BE2C (cell line): ENCODE results near the gene ADA.

ENCODE experiments used
- DNase-seq: peaks from one replicate; pipeline ENCODE4 v3.0.0-alpha.2; 2020
- H3K27me3 ChIP-seq: fragments of 250-450 bp; sonication (Bioruptor Pico); 2 replicates; pipeline ENCODE4 v1.5.1; 2020; ENCODE audit warnings: mild to moderate bottlenecking
- H3K36me3 ChIP-seq: fragments of 250-450 bp; sonication (Bioruptor Pico); 2 replicates; pipeline ENCODE4 v1.5.1; 2020; ENCODE audit warnings: mild to moderate bottlenecking
- H3K4me1 ChIP-seq: fragments of 250-450 bp; sonication (Bioruptor Pico); 2 replicates; pipeline ENCODE4 v1.5.1; 2020
- H3K4me3 ChIP-seq: 2 replicates; pipeline ENCODE4 v1.5.1; 2011; ENCODE audit warnings: low read depth, low read length
- H3K9me3 ChIP-seq: fragments of 250-450 bp; sonication (Bioruptor Pico); 2 replicates; pipeline ENCODE4 v1.5.1; 2020
- CTCF ChIP-seq: IDR thresholded peaks from 2 replicates; pipeline ENCODE4 v1.5.1; 2012; ENCODE audit warnings: mild to moderate bottlenecking, low read depth, low read length

The ADA gene

GRCh38 chr20:44574372-44574771 is 77.1 kb downstream of the ADA start:
- no peak overlapping the region for H3K4me3 ChIP-seq
- H3K9me3 ChIP-seq: no peaks in the 10 kb centered on the region
- DNase-seq: no peak
- no peaks in the 10 kb centered on the region for H3K4me1 ChIP-seq
- no peak for TF ChIP-seq CTCF
- H3K36me3 ChIP-seq: no peaks in the 10 kb centered on the region
- H3K27me3 ChIP-seq: no peaks in the 10 kb centered on the region

GRCh38 chr20:44573501-44573869 is 78.0 kb downstream of the ADA start:
- H3K27me3 ChIP-seq: no peaks in the 10 kb centered on the region
- DNase-seq: no peak
- H3K4me1 ChIP-seq: no peaks in the 10 kb centered on the region
- H3K36me3 ChIP-seq: no peaks in the 10 kb centered on the region
- TF ChIP-seq CTCF: no peak
- no peak overlapping the region for H3K4me3 ChIP-seq
- no peaks in the 10 kb centered on the region for H3K9me3 ChIP-seq

- no peak for TF ChIP-seq CTCF
- DNase-seq: no peak
- Histone ChIP-seq H3K27me3 (no peaks in the 10 kb centered on the region), H3K36me3 (no peaks in the 10 kb centered on the region), H3K4me1 (no peaks in the 10 kb centered on the region), H3K4me3 (no peak overlapping the region), H3K9me3 (no peaks in the 10 kb centered on the region)
Measured at GRCh38 chr20:44572551-44573500, 78.7 kb downstream of the ADA start.

GRCh38 chr20:44571362-44571988 is 80.0 kb downstream of the ADA start:
- Histone ChIP-seq H3K4me3 (no peak overlapping the region), H3K27me3 (no peaks in the 10 kb centered on the region), H3K4me1 (no peaks in the 10 kb centered on the region), H3K36me3 (no peaks in the 10 kb centered on the region), H3K9me3 (no peaks in the 10 kb centered on the region)
- DNase-seq: no peak
- no peak for TF ChIP-seq CTCF

GRCh38 chr20:44570367-44570766 is 81.1 kb downstream of the ADA start:
- Histone ChIP-seq H3K4me3 (no peak overlapping the region), H3K27me3 (no peaks in the 10 kb centered on the region), H3K36me3 (no peaks in the 10 kb centered on the region), H3K9me3 (no peaks in the 10 kb centered on the region), H3K4me1 (no peaks in the 10 kb centered on the region)
- DNase-seq: no peak
- TF ChIP-seq CTCF: no peak
